Measurements from ENCODE around the gene F5.
"Not testable (repeated sequence)": the region's sequence is repeated elsewhere in the genome, so short reads cannot be mapped to it uniquely, and the experiment has no call there.

Gene F5

DNA sequence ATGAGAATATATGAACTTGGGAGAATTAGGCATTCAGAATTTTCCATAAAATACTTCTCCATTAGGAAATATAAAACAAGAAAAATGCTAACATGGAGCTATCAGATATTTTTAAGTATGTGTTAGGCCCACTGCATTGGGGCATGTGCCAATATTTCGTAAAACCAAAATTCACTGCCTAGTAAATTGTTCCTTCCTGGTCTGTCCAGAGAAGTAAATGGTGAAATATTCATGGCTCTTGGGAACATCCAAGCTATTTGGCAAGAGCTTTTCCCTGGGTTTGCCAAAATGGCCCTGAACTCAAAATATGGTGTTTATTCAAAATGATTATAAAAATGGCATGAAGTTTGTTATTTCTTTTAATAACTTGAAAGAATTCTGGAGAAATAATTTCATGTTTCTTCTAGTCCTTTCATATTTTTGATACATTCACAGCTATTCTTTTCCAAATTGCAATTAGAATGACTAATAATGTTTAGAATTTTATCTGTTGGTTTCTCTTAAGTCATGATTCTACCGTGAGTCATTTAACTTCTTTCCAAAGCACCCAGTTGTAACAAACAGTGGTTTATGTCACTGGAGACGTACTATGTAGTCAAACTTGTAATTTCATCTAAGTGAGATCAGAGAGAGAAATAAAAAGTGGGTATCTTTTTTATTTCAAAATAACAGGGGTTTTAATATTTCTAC lies 74.8 kb downstream of the F5 start:
- no peak overlapping the region for H3K4me3 ChIP-seq (ENCODE audit: low read depth, low read length)

GRCh38 chr1:169510060-169510459 lies 76.2 kb downstream of the F5 start:
- H3K4me3 ChIP-seq (ENCODE audit: low read depth, low read length), result no peak overlapping the region

- no peak overlapping the region for H3K4me3 ChIP-seq (ENCODE audit: low read depth, low read length)
Measured at GRCh38 chr1:169509354-169509753, 76.9 kb downstream of the F5 start.

GRCh38 chr1:169508432-169509338 lies 77.6 kb downstream of the F5 start:
- H3K4me3 ChIP-seq (ENCODE audit: low read depth, low read length), result no peak overlapping the region

DNA sequence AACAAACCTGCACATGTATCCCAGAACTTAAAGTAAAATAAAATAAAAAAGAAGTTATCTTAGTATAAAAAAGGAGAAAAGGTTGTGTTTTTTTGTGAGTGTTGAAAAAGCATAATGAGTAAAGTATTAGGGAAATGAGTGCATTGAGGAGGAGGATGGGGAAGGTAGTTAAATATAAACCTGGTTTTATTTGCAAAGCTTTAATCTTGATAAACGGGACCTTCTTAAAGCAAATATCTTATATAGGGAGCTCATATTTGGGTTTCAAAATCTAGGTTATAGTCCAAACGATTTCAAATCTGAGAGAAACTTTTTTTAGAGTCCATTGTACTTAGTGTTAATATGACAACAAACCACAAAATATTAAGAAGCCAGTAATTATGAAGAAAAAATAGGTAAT lies 78.9 kb downstream of the F5 start:
- H3K4me3 ChIP-seq (ENCODE audit: low read depth, low read length), result no peak overlapping the region

GRCh38 chr1:169503601-169504000 lies 82.7 kb downstream of the F5 start:
- not testable (repeated sequence) for H3K4me3 ChIP-seq (ENCODE audit: low read depth, low read length)

GRCh38 chr1:169499807-169500206 lies 86.5 kb downstream of the F5 start:
- no peak overlapping the region for H3K4me3 ChIP-seq (ENCODE audit: low read depth, low read length)

- no peak overlapping the region for H3K4me3 ChIP-seq (ENCODE audit: low read depth, low read length)
Measured at GRCh38 chr1:169497317-169497716, 89.0 kb downstream of the F5 start.

DNA sequence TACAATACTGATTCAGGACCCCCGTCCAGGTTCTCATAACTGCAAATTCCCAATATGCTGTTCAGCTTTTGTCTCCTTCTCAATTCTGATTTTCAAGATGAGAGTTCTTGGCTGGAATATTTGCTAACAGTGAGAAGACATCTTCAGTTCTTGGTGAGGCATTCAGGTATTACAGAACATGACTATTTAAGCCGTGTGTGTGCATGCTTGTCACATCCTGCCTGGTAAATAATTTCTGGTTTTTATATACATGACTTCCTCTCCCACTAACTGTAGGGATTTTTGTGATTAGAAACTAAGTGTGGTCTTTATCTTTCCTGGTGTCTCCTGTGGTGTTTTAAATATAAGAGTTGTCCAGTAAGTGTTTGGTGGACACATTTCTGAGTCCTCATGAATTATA lies 90.4 kb downstream of the F5 start:
- no peak overlapping the region for H3K4me3 ChIP-seq (ENCODE audit: low read depth, low read length)

GRCh38 chr1:169495046-169495775 lies 91.1 kb downstream of the F5 start:
- no peak overlapping the region for H3K4me3 ChIP-seq (ENCODE audit: low read depth, low read length)

DNA sequence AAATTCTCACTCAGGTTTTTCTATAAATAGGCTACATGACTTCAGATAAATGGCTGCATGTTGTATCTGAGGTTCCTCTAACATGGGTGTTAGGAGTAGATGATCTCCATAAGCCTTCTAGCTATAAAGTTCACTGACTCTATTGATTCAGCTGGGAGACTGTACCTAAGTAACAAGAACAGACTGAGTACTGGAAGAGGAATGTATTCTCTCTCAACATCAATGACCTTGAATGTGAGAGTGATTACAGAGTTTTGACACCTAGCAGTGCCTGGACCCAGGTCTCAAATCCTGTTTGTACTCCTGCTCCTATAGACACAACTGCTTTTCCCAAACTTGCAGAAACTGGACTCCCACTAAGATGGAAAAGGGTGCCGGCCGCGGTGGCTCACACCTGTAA lies 91.9 kb downstream of the F5 start:
- H3K4me3 ChIP-seq (ENCODE audit: low read depth, low read length), result no peak overlapping the region

DNA sequence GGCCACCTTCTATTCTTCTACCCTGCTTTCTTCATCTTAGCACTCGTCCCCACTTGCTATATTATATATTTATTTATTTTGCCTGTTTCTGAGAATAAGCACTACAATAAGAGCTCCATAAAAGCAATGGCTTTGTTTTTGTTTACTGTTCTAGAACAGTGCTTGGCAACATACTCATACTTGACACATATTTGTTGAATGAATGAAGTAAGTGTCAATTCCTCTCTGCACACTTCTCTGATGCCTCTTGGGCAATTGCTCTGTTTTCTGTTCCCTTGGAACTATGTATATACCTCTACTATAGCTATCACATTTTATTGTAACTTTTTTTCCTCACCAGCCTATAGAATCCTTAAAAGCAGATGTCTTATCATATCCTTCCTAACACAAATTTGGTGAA lies 93.0 kb downstream of the F5 start:
- no peak overlapping the region for H3K4me3 ChIP-seq (ENCODE audit: low read depth, low read length)

DNA sequence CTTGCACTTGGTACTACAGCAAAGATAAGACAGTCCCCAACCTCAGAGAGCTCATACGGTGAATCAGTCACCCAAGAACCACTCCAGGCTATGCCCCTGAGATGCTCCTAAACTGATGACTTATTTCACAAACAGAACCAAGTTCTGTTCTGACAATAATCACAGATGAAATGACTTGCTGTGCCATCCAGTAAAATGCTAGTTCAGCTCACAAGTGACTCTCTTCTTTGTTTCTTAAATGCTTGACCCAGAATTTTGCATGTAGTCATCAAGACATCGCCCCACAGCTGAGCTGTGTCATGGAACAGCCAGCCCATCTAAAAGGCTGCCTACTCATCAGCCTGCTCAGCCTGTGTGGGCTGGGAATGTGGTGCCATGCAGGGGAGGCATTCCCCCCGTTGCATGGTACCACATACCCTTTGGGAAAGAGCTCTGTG lies 94.4 kb downstream of the F5 start:
- no peak overlapping the region for H3K4me3 ChIP-seq (ENCODE audit: low read depth, low read length)

GRCh38 chr1:169488157-169488556 lies 98.1 kb downstream of the F5 start:
- H3K4me3 ChIP-seq (ENCODE audit: low read depth, low read length), result no peak overlapping the region

DNA sequence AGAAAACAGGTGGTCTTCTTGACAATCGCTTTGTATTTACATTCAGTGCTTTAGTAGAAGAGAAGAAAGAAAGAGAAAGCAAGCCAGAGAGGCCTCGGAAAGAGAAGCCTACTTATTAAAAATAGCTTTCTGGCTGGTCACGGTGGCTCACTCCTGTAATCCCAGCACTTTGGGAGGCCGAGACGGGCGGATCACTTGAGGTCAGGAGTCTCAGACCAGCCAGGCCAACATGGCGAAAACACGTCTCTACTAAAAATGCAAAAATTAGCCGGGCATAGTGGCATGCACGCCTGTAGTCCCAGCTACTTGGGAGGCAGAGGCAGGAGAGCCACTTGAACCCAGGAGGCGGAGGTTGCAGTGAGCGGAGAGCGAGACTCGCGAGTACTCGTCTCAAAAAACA lies 98.7 kb downstream of the F5 start:
- no peak overlapping the region for H3K4me3 ChIP-seq (ENCODE audit: low read depth, low read length)

DNA sequence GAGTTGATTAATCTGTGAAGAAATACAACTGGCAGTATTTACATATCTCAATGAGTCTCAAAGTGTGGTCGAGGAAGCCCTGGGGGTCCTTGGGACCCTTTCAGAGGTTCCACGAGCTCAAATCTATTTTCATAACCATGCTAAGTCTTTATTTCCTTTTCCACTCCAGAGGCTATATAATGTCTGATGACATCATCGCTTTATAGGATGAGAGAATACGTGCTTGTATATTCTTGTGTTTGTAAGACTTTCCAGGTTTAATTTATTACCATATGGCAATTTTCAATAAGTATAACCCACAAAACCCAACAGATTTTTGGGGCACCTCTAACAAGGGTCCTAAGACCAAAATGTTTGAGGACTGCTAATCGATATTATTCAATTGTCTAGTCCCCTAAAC lies 99.1 kb downstream of the F5 start:
- no peak overlapping the region for H3K4me3 ChIP-seq (ENCODE audit: low read depth, low read length)

- H3K4me3 ChIP-seq (ENCODE audit: low read depth, low read length), result peak overlapping the region; percentile 70
Measured at GRCh38 chr1:169486281-169487051, 99.8 kb downstream of the F5 start.

GRCh38 chr1:169485431-169486280 lies 100.6 kb downstream of the F5 start, which contains the start of gene SLC19A2:
Gene SLC19A2 (minus strand): TSS chr1:169485944. CDS start chr1:169485766, 178 bp downstream.
- peak within 1 kb of the TSS; percentile 70 for H3K4me3 ChIP-seq (ENCODE audit: low read depth, low read length)

GRCh38 chr1:169484683-169485430 lies 101.4 kb downstream of the F5 start:
- H3K4me3 ChIP-seq (ENCODE audit: low read depth, low read length), result peak overlapping the region; percentile 57

All from iPS-11a (cell line).